PC-3 (cell line): ENCODE data around the gene NTN1.

Source experiments
- CTCF ChIP-seq: fragments of 300-600 bp; sonication (generic); conservative IDR thresholded peaks from 2 replicates; pipeline ENCODE4 v1.5.1; 2017; ENCODE audit warnings: antibody characterized with exemption, low read depth, mild to moderate bottlenecking, low read length
- EZH2 ChIP-seq: fragments of 300-600 bp; sonication (generic); IDR thresholded peaks from one replicate; pipeline ENCODE4 v1.6.1; 2017; ENCODE audit warnings: antibody characterized with exemption, mild to moderate bottlenecking, low read length; ENCODE audit not compliant: unreplicated experiment

GRCh38 chr17:9218064-9218635 is 196.8 kb downstream of the NTN1 start:
- no peak for TF ChIP-seq CTCF
- no peak for TF ChIP-seq EZH2
